Neutrophil (primary cell): ENCODE measurements around the gene NEK2.

Experiments used
- H3K27ac ChIP-seq: fragments of 200-600 bp; sonication (generic); 2 replicates; pipeline ENCODE4 v1.5.1; 2016; ENCODE audit warnings: mild to moderate bottlenecking, moderate library complexity
- H3K27me3 ChIP-seq: fragments of 200-600 bp; sonication (generic); 2 replicates; pipeline ENCODE4 v1.6.0; 2016; ENCODE audit warnings: mild to moderate bottlenecking
- H3K36me3 ChIP-seq: fragments of 200-600 bp; sonication (generic); 2 replicates; pipeline ENCODE4 v1.5.1; 2017
- H3K4me1 ChIP-seq, 2 experiments: fragments of 200-600 bp in 1 of 2; sonication (generic) in 1 of 2; 1 replicate in 1 of 2; 2 replicates in 1 of 2; pipeline versions ENCODE4 v1.5.1 to v1.6.1; 2013 to 2016; ENCODE audit warnings: low read depth in 1 of 2, low read length in 1 of 2, mild to moderate bottlenecking in 1 of 2, moderate library complexity in 1 of 2; ENCODE audit not compliant: control insufficient read depth in 1 of 2, insufficient read depth in 1 of 2
- H3K4me3 ChIP-seq, 2 experiments: fragments of 200-600 bp in 1 of 2; sonication (generic) in 1 of 2; 1 replicate in 1 of 2; 2 replicates in 1 of 2; pipeline ENCODE4 v1.5.1; 2013 to 2016; ENCODE audit warnings: low read depth in 1 of 2, low read length in 1 of 2, mild to moderate bottlenecking in 1 of 2, moderate library complexity in 1 of 2
- H3K9me3 ChIP-seq: fragments of 200-600 bp; sonication (generic); 2 replicates; pipeline ENCODE4 v1.5.1; 2016
- CTCF ChIP-seq: fragments of 200-600 bp; sonication (generic); IDR thresholded peaks from 2 replicates; pipeline ENCODE4 v1.5.1; 2016; ENCODE audit warnings: antibody characterized with exemption

Gene NEK2

GRCh38 chr1:211633524-211633846 is 41.9 kb downstream of the NEK2 start:
- peaks cover 52% of the 10 kb centered on the region for H3K27me3 ChIP-seq
- H3K27ac ChIP-seq = no peak overlapping the region
- H3K4me3 ChIP-seq = no peak overlapping the region
- no peaks in the 10 kb centered on the region for H3K36me3 ChIP-seq
- TF ChIP-seq CTCF = no peak
- H3K4me1 ChIP-seq = no peaks in the 10 kb centered on the region
- no peaks in the 10 kb centered on the region for H3K9me3 ChIP-seq

- Histone ChIP-seq H3K36me3 (no peaks in the 10 kb centered on the region), H3K4me1 (no peaks in the 10 kb centered on the region), H3K27ac (no peak overlapping the region), H3K4me3 (no peak overlapping the region), H3K27me3 (peaks cover 55% of the 10 kb centered on the region), H3K9me3 (no peaks in the 10 kb centered on the region)
- no peak for TF ChIP-seq CTCF
These were observed 42.5 kb downstream of the NEK2 start for GRCh38 chr1:211632808-211633523.

- no peaks in the 10 kb centered on the region for H3K4me1 ChIP-seq
- no peak overlapping the region for H3K27ac ChIP-seq
- H3K36me3 ChIP-seq = no peaks in the 10 kb centered on the region
- no peaks in the 10 kb centered on the region for H3K9me3 ChIP-seq
- H3K27me3 ChIP-seq = peaks cover 55% of the 10 kb centered on the region
- H3K4me3 ChIP-seq = no peak overlapping the region
- no peak for TF ChIP-seq CTCF
These were observed 43.2 kb downstream of the NEK2 start for GRCh38 chr1:211632117-211632807.

- no peaks in the 10 kb centered on the region for H3K4me1 ChIP-seq
- no peak overlapping the region for H3K27ac ChIP-seq
- H3K27me3 ChIP-seq = peaks cover 55% of the 10 kb centered on the region
- no peaks in the 10 kb centered on the region for H3K36me3 ChIP-seq
- no peak for TF ChIP-seq CTCF
- H3K4me3 ChIP-seq = no peak overlapping the region
- H3K9me3 ChIP-seq = no peaks in the 10 kb centered on the region
These were observed 44.3 kb downstream of the NEK2 start for GRCh38 chr1:211631168-211631567.

- no peaks in the 10 kb centered on the region for H3K9me3 ChIP-seq
- H3K4me1 ChIP-seq = no peaks in the 10 kb centered on the region
- H3K27ac ChIP-seq = no peak overlapping the region
- TF ChIP-seq CTCF = no peak
- H3K4me3 ChIP-seq = no peak overlapping the region
- H3K36me3 ChIP-seq = no peaks in the 10 kb centered on the region
- peaks cover 55% of the 10 kb centered on the region for H3K27me3 ChIP-seq
These were observed 45.0 kb downstream of the NEK2 start for GRCh38 chr1:211630236-211631081.
